ENCODE data around the gene MTCL1.
A peak's percentile ranks its signal among the peaks of the same experiment; 100 is the strongest.

The MTCL1 gene

DNA sequence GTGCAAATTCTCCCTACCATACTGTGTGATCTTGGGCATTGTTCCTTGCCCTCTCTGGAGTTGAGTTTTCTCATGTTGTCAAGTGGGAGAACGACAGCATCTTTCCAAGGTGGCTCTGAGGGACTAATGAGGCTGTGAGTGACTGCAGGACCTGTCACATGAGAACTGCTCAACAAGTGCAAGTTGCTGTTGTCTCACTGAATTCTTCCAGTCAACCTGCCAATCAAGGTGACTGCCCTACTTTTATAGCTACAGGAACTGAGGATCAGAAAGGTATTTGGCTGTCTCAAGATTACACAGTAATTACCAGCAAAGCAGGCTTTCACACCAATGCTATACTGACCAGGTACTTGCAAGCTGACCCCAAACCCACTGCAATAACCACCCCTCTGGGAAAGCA is 137.6 kb downstream of the MTCL1 start:
- no peak for TF ChIP-seq Cebpa-rat (IDR thresholded peaks at IDR 0.05)

DNA sequence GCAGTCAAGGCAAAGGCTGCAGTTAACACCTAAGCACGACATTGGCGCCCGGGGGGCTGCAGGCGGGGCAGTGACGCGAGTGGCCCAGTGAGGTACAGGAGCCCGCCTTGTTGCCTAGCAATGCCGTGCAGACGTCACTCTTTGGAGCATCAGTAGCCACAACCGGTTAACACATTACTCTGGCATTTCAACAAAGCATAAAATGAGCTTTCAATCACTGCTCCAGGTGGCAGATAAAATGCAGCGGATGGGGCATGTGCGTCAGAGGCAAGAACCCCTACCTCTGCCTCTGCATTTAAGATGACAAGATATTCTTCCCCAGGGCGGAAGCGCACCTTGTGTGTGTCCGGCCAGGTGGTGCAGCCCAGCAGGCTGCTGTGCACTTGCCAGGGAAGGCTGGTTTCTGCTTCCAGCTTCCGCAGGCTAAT is 139.4 kb downstream of the MTCL1 start:
- H3K36me3 ChIP-seq = no peaks in the 10 kb centered on the region
- no peak overlapping the region for H3K4me3 ChIP-seq
- H3K9me3 ChIP-seq = no peaks in the 10 kb centered on the region
- no peak overlapping the region for H3K9ac ChIP-seq
- H3K27me3 ChIP-seq = no peaks in the 10 kb centered on the region
- no peak overlapping the region for H3K4me2 ChIP-seq
- H3K4me1 ChIP-seq = peaks cover 16% of the 10 kb centered on the region; the same call in 1 of the 2 replicates
- H4K20me1 ChIP-seq = no peaks in the 10 kb centered on the region
- no peak for TF ChIP-seq Cebpa-rat (IDR thresholded peaks at IDR 0.05)
- no peak overlapping the region for H3K27ac ChIP-seq

More for the DNA sequence above, 137.6 kb downstream of the MTCL1 start:
- H3K4me1 ChIP-seq = peaks cover 10% of the 10 kb centered on the region; the same call in 1 of the 2 replicates
- H3K9me3 ChIP-seq = peaks cover under 1% of the 10 kb centered on the region; the same call in 1 of the 2 replicates
- H3K36me3 ChIP-seq = no peaks in the 10 kb centered on the region
- no peak overlapping the region for H3K9ac ChIP-seq
- no peak overlapping the region for H3K4me2 ChIP-seq
- H3K4me3 ChIP-seq = no peak overlapping the region
- H3K27ac ChIP-seq = no peak overlapping the region
- no peaks in the 10 kb centered on the region for H4K20me1 ChIP-seq
- H3K27me3 ChIP-seq = no peaks in the 10 kb centered on the region

DNA sequence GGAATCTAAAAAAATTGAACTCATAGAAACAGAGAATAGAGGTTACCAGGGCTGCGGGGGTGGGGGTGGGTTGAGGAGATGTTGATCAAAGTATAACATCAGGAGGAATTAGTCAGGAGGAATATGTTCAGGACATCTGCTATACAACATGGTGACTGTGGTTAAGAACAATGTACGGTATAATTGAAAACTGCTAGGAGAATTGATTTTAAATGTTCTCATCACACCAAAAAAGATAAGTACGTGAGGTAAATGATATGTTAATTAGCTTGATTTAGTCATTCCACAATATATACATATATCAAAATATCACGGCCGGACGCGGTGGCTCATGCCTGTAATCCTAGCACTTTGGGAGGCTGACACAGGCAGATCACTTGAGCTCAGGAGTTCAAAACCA is 140.2 kb downstream of the MTCL1 start:
- H3K4me2 ChIP-seq = no peak overlapping the region

DNA sequence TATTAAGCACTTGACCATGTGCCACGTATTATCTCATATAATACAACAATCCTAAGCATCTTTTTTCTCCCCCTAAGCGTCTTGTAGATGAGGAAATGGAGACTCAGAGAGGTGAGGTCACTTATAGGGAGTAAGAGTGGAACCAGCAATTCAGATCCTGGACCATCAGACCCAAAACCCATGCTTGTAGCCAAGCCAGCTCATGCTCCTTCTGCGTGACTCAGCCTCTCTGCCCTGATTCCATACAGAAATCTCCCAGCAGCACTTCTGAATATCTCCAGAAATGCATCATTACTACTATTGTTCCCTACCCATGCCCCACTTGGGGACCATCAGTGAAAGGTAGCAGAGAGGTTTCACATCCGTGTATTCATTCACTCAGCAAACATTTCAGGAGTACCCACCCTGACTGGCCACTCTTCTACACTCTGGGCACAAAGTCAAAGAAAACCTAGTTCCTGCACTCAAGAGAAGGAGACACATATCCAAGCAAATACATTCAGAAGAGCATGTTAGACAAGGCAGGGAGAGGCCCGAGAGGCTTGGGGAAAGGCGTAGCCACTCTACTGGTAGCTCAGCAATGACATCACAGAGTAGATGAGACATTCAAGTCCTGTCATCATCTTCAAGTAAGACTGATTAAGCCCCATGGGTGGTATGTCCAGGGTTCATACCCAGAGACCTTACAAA is 141.9 kb downstream of the MTCL1 start:
- Histone ChIP-seq H3K4me3 (no peak overlapping the region), H4K20me1 (no peaks in the 10 kb centered on the region), H3K4me1 (peaks cover 17% of the 10 kb centered on the region; the same call in 1 of the 2 replicates), H3K9ac (no peak overlapping the region), H3K36me3 (no peaks in the 10 kb centered on the region), H3K27ac (no peak overlapping the region), H3K4me2 (no peak overlapping the region), H3K9me3 (peaks cover 7% of the 10 kb centered on the region; the same call in 1 of the 2 replicates), H3K27me3 (no peaks in the 10 kb centered on the region)
- no peak for TF ChIP-seq Cebpa-rat (IDR thresholded peaks at IDR 0.05)

More for the DNA sequence above, 140.2 kb downstream of the MTCL1 start:
- Histone ChIP-seq H4K20me1 (no peaks in the 10 kb centered on the region), H3K4me1 (peaks cover 16% of the 10 kb centered on the region; the same call in 1 of the 2 replicates), H3K36me3 (no peaks in the 10 kb centered on the region), H3K4me3 (no peak overlapping the region), H3K9ac (no peak overlapping the region), H3K27me3 (no peaks in the 10 kb centered on the region), H3K9me3 (peaks cover 4% of the 10 kb centered on the region; the same call in 1 of the 2 replicates), H3K27ac (no peak overlapping the region)
- TF ChIP-seq Cebpa-rat (IDR thresholded peaks at IDR 0.05) = no peak

DNA sequence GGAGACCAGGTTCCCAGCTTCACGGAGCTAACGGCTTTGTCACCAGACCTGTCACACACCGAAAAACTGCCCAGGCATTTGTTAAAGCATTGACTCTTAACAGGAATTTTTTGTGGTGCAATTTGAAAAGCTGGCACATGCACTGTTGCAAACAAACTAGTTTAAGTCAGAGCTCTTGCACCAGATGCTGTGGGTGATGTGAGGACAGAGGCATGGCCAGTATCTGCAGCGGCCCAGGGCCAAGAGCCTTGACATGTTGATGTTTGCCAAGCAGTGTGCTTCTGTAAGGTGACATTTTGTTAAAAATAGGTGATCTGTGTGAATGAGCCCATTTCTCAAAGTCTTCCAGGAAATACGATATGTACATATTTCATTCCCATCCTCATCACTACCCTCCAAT is 142.5 kb downstream of the MTCL1 start:
- Histone ChIP-seq H3K4me2 (no peak overlapping the region), H3K27me3 (no peaks in the 10 kb centered on the region)

DNA sequence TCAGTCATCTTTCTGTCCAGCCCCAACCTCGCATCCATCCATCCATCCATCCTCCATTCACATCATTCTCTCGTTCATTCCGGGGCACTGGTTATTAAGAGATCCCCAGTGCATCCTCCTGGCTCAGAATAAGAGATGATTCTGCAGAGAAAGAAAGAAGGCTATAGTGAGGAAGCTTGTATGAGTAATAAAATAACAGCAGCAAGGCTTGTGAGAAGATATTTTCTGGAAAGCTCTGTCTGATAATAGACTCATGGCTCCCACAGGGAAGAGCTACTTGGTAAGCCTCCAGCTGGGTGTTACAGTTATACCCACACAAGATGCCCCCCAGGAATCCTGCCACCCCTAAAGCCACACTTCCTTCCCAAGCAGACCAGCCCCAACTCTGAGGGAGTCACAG is 143.2 kb downstream of the MTCL1 start:
- Histone ChIP-seq H3K36me3 (no peaks in the 10 kb centered on the region), H3K9me3 (peaks cover 7% of the 10 kb centered on the region; the same call in 1 of the 2 replicates), H3K4me1 (peaks cover 15% of the 10 kb centered on the region), H3K9ac (no peak overlapping the region), H4K20me1 (no peaks in the 10 kb centered on the region), H3K27ac (no peak overlapping the region), H3K4me3 (no peak overlapping the region), H3K27me3 (no peaks in the 10 kb centered on the region), H3K4me2 (peak overlapping the region; percentile 4; the same call in 1 of the 2 replicates)
- no peak for TF ChIP-seq Cebpa-rat (IDR thresholded peaks at IDR 0.05)

More for the DNA sequence above, 142.5 kb downstream of the MTCL1 start:
- H3K9me3 ChIP-seq = peaks cover 7% of the 10 kb centered on the region; the same call in 1 of the 2 replicates
- H3K27ac ChIP-seq = no peak overlapping the region
- H3K9ac ChIP-seq = no peak overlapping the region
- H4K20me1 ChIP-seq = no peaks in the 10 kb centered on the region
- no peak for TF ChIP-seq Cebpa-rat (IDR thresholded peaks at IDR 0.05)
- no peaks in the 10 kb centered on the region for H3K36me3 ChIP-seq
- H3K4me3 ChIP-seq = no peak overlapping the region
- peaks cover 11% of the 10 kb centered on the region; the same call in 1 of the 2 replicates for H3K4me1 ChIP-seq

DNA sequence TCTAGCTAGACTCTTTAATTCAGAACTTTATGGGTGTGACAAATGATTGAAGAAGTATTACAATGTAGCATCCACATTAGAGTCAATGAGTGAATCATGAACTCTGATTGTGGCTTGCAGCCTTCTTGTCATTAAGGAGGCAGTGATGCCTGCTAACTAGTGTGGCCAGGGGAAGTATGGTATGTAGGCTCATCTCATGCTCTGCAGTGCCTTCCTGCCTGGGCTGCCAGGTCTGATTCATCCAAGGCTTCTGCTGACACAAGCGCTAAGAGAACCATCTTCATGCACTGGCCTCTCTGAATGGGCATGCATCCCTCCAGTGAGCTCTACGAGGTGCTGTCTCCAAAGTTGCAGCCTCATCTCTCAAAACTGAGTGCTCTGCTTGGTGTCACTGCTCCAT is 144.3 kb downstream of the MTCL1 start:
- Histone ChIP-seq H3K4me2 (no peak overlapping the region), H3K4me3 (no peak overlapping the region), H4K20me1 (no peaks in the 10 kb centered on the region), H3K27me3 (no peaks in the 10 kb centered on the region), H3K36me3 (no peaks in the 10 kb centered on the region), H3K4me1 (peaks cover 27% of the 10 kb centered on the region), H3K27ac (no peak overlapping the region), H3K9ac (no peak overlapping the region), H3K9me3 (peaks cover 7% of the 10 kb centered on the region; the same call in 1 of the 2 replicates)
- no peak for TF ChIP-seq Cebpa-rat (IDR thresholded peaks at IDR 0.05)

DNA sequence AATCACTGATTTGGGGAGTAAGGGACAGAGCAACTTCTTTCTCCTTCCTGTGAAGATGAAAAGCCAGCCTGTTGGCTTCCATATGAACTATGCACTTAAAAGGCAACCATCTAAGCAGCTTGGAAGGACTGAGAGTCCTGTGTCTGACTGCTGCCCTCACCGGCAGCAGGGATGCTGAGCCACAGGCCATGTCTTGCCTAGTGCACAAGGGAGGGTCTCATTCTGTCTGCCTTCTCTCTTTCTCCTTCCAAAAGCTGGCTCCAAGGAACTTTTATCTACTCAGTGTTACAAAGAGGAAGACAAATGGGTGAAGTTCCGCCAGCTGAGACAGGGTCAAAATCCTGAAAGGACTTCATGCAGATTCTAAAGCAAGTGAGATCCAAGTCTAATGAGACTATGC is 146.3 kb downstream of the MTCL1 start:
- TF ChIP-seq Cebpa-rat (IDR thresholded peaks at IDR 0.05) = no peak

DNA sequence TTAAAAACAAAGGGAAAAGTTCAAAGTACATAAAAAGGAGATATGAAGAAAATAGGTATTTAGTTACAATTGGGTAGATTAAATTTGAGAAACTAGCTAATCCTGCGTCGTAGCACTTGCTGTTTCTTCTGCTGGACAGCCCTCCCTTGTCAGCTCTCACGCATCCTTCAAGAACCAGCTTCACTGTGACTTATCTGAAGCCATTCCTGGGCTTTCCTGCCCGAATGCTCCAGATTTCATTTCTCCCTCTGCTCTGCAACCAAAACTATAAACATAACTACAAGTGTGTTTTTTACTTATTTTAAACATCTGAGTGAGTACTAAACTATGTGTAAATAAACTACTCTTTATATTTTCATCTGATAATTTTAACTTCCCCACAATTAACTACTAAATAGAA is 149.2 kb downstream of the MTCL1 start:
- peaks cover 47% of the 10 kb centered on the region for H3K4me1 ChIP-seq
- H3K9me3 ChIP-seq = peaks cover 15% of the 10 kb centered on the region; the same call in 1 of the 2 replicates
- H4K20me1 ChIP-seq = no peaks in the 10 kb centered on the region
- H3K36me3 ChIP-seq = no peaks in the 10 kb centered on the region
- H3K27ac ChIP-seq = peak overlapping the region; percentile 73
- no peaks in the 10 kb centered on the region for H3K27me3 ChIP-seq
- H3K4me3 ChIP-seq = peak overlapping the region; percentile 4; the same call in 1 of the 2 replicates
- H3K9ac ChIP-seq = peak overlapping the region; percentile 60; the same call in 1 of the 2 replicates
- H3K4me2 ChIP-seq = peak overlapping the region; percentile 80
- no peak for TF ChIP-seq Cebpa-rat (IDR thresholded peaks at IDR 0.05)

More for the DNA sequence above, 146.3 kb downstream of the MTCL1 start:
- peaks cover 7% of the 10 kb centered on the region; the same call in 1 of the 2 replicates for H3K9me3 ChIP-seq
- no peaks in the 10 kb centered on the region for H4K20me1 ChIP-seq
- H3K36me3 ChIP-seq = no peaks in the 10 kb centered on the region
- no peak overlapping the region for H3K9ac ChIP-seq
- 0 out of 2 replicates have a peak overlapping the region, but pooled peaks have one; percentile 10 for H3K27ac ChIP-seq
- no peaks in the 10 kb centered on the region for H3K27me3 ChIP-seq
- H3K4me1 ChIP-seq = peaks cover 47% of the 10 kb centered on the region
- no peak overlapping the region for H3K4me3 ChIP-seq
- H3K4me2 ChIP-seq = no peak overlapping the region

DNA sequence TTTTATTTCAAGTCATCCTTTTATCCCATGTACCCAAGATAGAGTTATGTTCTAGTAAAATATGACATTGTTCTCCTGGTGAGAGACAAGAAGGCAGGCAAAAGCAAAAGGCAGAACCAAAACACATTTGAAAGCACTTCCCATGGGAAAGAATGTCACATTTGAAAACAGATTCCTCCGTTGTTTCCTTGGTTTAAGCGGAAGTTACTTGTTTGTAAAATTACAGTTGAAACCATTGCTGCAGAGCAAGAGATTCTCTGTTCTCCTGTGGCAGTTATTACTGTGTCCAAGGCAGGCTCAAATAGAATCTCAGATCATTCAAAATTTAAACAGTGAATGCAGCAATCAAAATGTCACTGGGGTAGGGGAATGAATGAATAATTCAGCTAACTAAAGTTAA is 149.6 kb downstream of the MTCL1 start:
- H3K27me3 ChIP-seq = no peaks in the 10 kb centered on the region
- no peaks in the 10 kb centered on the region for H4K20me1 ChIP-seq
- peaks cover 47% of the 10 kb centered on the region for H3K4me1 ChIP-seq
- peak overlapping the region; percentile 73 for H3K27ac ChIP-seq
- peak overlapping the region; percentile 60 for H3K9ac ChIP-seq
- no peak for TF ChIP-seq Cebpa-rat (IDR thresholded peaks at IDR 0.05)
- peak overlapping the region; percentile 80 for H3K4me2 ChIP-seq
- H3K36me3 ChIP-seq = no peaks in the 10 kb centered on the region
- peaks cover 15% of the 10 kb centered on the region; the same call in 1 of the 2 replicates for H3K9me3 ChIP-seq
- peak overlapping the region; percentile 4; the same call in 1 of the 2 replicates for H3K4me3 ChIP-seq
